Measurements from ENCODE around the gene CNTN4.

Gene CNTN4

DNA sequence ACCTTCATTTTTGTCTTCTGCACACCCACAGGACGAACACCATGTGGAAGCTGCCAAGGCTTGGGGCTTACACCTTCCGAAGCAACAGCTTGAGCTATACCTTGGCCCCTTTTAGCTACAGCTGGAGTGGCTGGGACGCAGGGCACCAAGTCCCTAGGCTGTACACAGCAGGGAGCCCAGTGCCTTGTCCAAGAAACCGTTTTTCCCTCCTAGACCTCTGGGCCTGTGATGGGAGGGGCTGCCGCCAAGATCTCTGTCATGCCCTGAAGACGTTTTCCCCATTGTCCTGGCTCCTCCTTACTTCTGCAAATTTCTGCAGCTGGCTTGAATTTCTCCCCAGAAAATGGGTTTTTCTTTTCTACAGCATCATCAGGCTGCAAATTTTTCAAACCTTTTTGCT, 7.8 kb downstream of the CNTN4 start:
- TF ChIP-seq, protein P1, sequence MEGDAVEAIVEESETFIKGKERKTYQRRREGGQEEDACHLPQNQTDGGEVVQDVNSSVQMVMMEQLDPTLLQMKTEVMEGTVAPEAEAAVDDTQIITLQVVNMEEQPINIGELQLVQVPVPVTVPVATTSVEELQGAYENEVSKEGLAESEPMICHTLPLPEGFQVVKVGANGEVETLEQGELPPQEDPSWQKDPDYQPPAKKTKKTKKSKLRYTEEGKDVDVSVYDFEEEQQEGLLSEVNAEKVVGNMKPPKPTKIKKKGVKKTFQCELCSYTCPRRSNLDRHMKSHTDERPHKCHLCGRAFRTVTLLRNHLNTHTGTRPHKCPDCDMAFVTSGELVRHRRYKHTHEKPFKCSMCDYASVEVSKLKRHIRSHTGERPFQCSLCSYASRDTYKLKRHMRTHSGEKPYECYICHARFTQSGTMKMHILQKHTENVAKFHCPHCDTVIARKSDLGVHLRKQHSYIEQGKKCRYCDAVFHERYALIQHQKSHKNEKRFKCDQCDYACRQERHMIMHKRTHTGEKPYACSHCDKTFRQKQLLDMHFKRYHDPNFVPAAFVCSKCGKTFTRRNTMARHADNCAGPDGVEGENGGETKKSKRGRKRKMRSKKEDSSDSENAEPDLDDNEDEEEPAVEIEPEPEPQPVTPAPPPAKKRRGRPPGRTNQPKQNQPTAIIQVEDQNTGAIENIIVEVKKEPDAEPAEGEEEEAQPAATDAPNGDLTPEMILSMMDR (IDR thresholded peaks at IDR 0.05; ENCODE audit: borderline replicate concordance, control extremely low read depth, extremely low read depth, insufficient read depth, missing control alignments), result no peak
- in situ Hi-C loops (cut with MboI; ENCODE audit: low sequenced_read_pairs, unreplicated experiment), result no loop called here

GRCh38 chr3:2110597-2111117, 12.0 kb downstream of the CNTN4 start:
- in situ Hi-C loops (cut with MboI; ENCODE audit: low sequenced_read_pairs, unreplicated experiment), result no loop called here
- DNase-seq (ENCODE audit: low spot score), result no peak
- TF ChIP-seq, protein P1 (IDR thresholded peaks at IDR 0.05; ENCODE audit: borderline replicate concordance, control extremely low read depth, extremely low read depth, insufficient read depth, missing control alignments), result no peak

More for the DNA sequence above, 7.8 kb downstream of the CNTN4 start:
- no peak for DNase-seq (ENCODE audit: low spot score)

GRCh38 chr3:2114617-2115275, 16.1 kb downstream of the CNTN4 start:
- TF ChIP-seq, protein P1 (IDR thresholded peaks at IDR 0.05; ENCODE audit: borderline replicate concordance, control extremely low read depth, extremely low read depth, insufficient read depth, missing control alignments), result no peak
- no peak for DNase-seq (ENCODE audit: low spot score)
- in situ Hi-C loops (cut with MboI; ENCODE audit: low sequenced_read_pairs, unreplicated experiment), result no loop called here

- in situ Hi-C loops (cut with MboI; ENCODE audit: low sequenced_read_pairs, unreplicated experiment), result no loop called here
- TF ChIP-seq, protein P1 (IDR thresholded peaks at IDR 0.05; ENCODE audit: borderline replicate concordance, control extremely low read depth, extremely low read depth, insufficient read depth, missing control alignments), result no peak
- no peak for DNase-seq (ENCODE audit: low spot score)
These were observed 32.1 kb downstream of the CNTN4 start for GRCh38 chr3:2130726-2131125.

- in situ Hi-C loops (cut with MboI; ENCODE audit: low sequenced_read_pairs, unreplicated experiment), result no loop called here
- no peak for DNase-seq (ENCODE audit: low spot score)
- TF ChIP-seq, protein P1 (IDR thresholded peaks at IDR 0.05; ENCODE audit: borderline replicate concordance, control extremely low read depth, extremely low read depth, insufficient read depth, missing control alignments), result no peak
These were observed 34.5 kb downstream of the CNTN4 start for GRCh38 chr3:2133146-2133545.

GRCh38 chr3:2137651-2138050, 39.0 kb downstream of the CNTN4 start:
- TF ChIP-seq, protein P1 (IDR thresholded peaks at IDR 0.05; ENCODE audit: borderline replicate concordance, control extremely low read depth, extremely low read depth, insufficient read depth, missing control alignments), result no peak
- DNase-seq (ENCODE audit: low spot score), result no peak
- in situ Hi-C loops (cut with MboI; ENCODE audit: low sequenced_read_pairs, unreplicated experiment), result no loop called here
